ENCODE data around the gene SLC22A3.
A peak's percentile ranks its signal among the peaks of the same experiment; 100 is the strongest.

Gene SLC22A3

GRCh38 chr6:160333101-160333500 is 15.1 kb upstream of the SLC22A3 start:
- no peak for TF ChIP-seq CTCF (IDR thresholded peaks at IDR 0.05; ENCODE audit: low read length, missing control alignments)
- no peak overlapping the region for H3K4me3 ChIP-seq (replicated peaks; ENCODE audit: low read depth, low read length)
- no peak for DNase-seq (ENCODE audit: low read depth)

GRCh38 chr6:160333841-160334240 is 14.3 kb upstream of the SLC22A3 start:
- no peak for TF ChIP-seq CTCF (IDR thresholded peaks at IDR 0.05; ENCODE audit: low read length, missing control alignments)
- DNase-seq (ENCODE audit: low read depth): no peak
- H3K4me3 ChIP-seq (replicated peaks; ENCODE audit: low read depth, low read length): no peak overlapping the region

- no peak for TF ChIP-seq CTCF (IDR thresholded peaks at IDR 0.05; ENCODE audit: low read length, missing control alignments)
- DNase-seq (ENCODE audit: low read depth): no peak
- H3K4me3 ChIP-seq (replicated peaks; ENCODE audit: low read depth, low read length): no peak overlapping the region
Measured at GRCh38 chr6:160336200-160336599, 12.0 kb upstream of the SLC22A3 start.

- no peak overlapping the region for H3K4me3 ChIP-seq (replicated peaks; ENCODE audit: low read depth, low read length)
- TF ChIP-seq CTCF (IDR thresholded peaks at IDR 0.05; ENCODE audit: low read length, missing control alignments): no peak
- DNase-seq (ENCODE audit: low read depth): peak; percentile 70
Measured at GRCh38 chr6:160337301-160337700, 10.9 kb upstream of the SLC22A3 start.

- H3K4me3 ChIP-seq (replicated peaks; ENCODE audit: low read depth, low read length): no peak overlapping the region
Measured at GRCh38 chr6:160337991-160338390, 10.2 kb upstream of the SLC22A3 start.

GRCh38 chr6:160343144-160343543 is 5.0 kb upstream of the SLC22A3 start:
- no peak for DNase-seq (ENCODE audit: low read depth)
- TF ChIP-seq CTCF (IDR thresholded peaks at IDR 0.05; ENCODE audit: low read length, missing control alignments): no peak
- H3K4me3 ChIP-seq (replicated peaks; ENCODE audit: low read depth, low read length): no peak overlapping the region

More at GRCh38 chr6:160337991-160338390, 10.2 kb upstream of the SLC22A3 start:
- no peak for TF ChIP-seq CTCF (IDR thresholded peaks at IDR 0.05; ENCODE audit: low read length, missing control alignments)
- DNase-seq (ENCODE audit: low read depth): peak; percentile 33

- no peak overlapping the region for H3K4me3 ChIP-seq (replicated peaks; ENCODE audit: low read depth, low read length)
- no peak for TF ChIP-seq CTCF (IDR thresholded peaks at IDR 0.05; ENCODE audit: low read length, missing control alignments)
- peak; percentile 13 for DNase-seq (ENCODE audit: low read depth)
Measured at GRCh38 chr6:160344271-160344670, 3.9 kb upstream of the SLC22A3 start.

All from fibroblast of pulmonary artery (primary cell).